ENCODE measurements around the gene JAZF1.

DNA sequence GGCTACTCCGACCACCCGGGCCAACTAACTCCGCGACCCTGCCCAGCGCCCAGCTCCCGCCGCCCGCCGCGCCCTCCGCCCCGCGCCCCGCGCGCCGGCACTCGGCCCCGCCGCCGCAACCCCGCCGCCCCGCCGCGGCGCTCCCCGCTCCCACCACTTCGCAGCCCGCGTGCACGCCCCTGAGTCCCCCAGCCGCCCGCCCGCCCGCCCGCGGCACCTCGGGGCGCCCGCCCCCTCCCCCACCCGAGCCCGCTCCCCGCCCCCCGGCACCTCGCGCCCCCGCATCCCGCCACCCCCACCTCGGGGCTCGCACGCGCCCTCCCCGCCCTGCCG is 598 bp downstream of the JAZF1 start:
- TF ChIP-seq, protein P1, sequence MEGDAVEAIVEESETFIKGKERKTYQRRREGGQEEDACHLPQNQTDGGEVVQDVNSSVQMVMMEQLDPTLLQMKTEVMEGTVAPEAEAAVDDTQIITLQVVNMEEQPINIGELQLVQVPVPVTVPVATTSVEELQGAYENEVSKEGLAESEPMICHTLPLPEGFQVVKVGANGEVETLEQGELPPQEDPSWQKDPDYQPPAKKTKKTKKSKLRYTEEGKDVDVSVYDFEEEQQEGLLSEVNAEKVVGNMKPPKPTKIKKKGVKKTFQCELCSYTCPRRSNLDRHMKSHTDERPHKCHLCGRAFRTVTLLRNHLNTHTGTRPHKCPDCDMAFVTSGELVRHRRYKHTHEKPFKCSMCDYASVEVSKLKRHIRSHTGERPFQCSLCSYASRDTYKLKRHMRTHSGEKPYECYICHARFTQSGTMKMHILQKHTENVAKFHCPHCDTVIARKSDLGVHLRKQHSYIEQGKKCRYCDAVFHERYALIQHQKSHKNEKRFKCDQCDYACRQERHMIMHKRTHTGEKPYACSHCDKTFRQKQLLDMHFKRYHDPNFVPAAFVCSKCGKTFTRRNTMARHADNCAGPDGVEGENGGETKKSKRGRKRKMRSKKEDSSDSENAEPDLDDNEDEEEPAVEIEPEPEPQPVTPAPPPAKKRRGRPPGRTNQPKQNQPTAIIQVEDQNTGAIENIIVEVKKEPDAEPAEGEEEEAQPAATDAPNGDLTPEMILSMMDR (IDR thresholded peaks at IDR 0.05): no peak
- TF ChIP-seq POLR2A (IDR thresholded peaks at IDR 0.05) (no peak), POLR2AphosphoS5 (IDR thresholded peaks at IDR 0.05) (no peak), EP300 (IDR thresholded peaks at IDR 0.05) (no peak)

Data from gastroesophageal sphincter (tissue), 3 donors.